ENCODE results near the gene ZBTB16. TPM values are rescaled to one million over a fixed set of nuclear protein-coding genes. Genes with fewer than 3 reads are reported as not detected.

Gene ZBTB16
- polyA plus RNA-seq, 1 donor (not counting 4 experiments of a cell fraction or from before 2014, with no cell fraction given): 0.18 TPM

GRCh38 chr11:114155116-114155515 is 95.6 kb downstream of the ZBTB16 start:
- H3K4me1 ChIP-seq (ENCODE audit: control insufficient read depth, extremely low read depth, insufficient read depth, low read length): peaks cover 19% of the 10 kb centered on the region
- no peak overlapping the region for H2AFZ ChIP-seq (ENCODE audit: control insufficient read depth, low read length)
- H3K4me3 ChIP-seq (ENCODE audit: control insufficient read depth in 2 of 3, extremely low read depth in 1 of 3, insufficient read depth in 2 of 3, low read depth in 1 of 3, low read length in 3 of 3): no peak overlapping the region
- H3K9me3 ChIP-seq (ENCODE audit: control insufficient read depth, low read depth, low read length): no peaks in the 10 kb centered on the region
- no peaks in the 10 kb centered on the region for H3K36me3 ChIP-seq (ENCODE audit: control insufficient read depth in 2 of 2, extremely low read depth in 1 of 2, insufficient read depth in 2 of 2, low read length in 2 of 2)
- DNase-seq (ENCODE audit: low read depth, low spot score) (no peak), FAIRE-seq (no peak)
- no peak overlapping the region for H3K27ac ChIP-seq (ENCODE audit: control insufficient read depth, insufficient read depth, low read length)
- TF ChIP-seq CTCF (optimal IDR thresholded peaks at IDR 0.05 in 1 of 3, IDR thresholded peaks at IDR 0.05 in 1 of 3, conservative IDR thresholded peaks at IDR 0.05 in 1 of 3; ENCODE audit: extremely low read depth in 1 of 3, insufficient read depth in 2 of 3, low read length in 3 of 3): no peak
- no peaks in the 10 kb centered on the region for H3K79me2 ChIP-seq (ENCODE audit: control insufficient read depth, insufficient read depth, low read length)
- H3K4me2 ChIP-seq (ENCODE audit: control insufficient read depth, extremely low read depth, insufficient read depth, low read depth, low read length): no peak overlapping the region
- H4K20me1 ChIP-seq (ENCODE audit: control insufficient read depth, extremely low read depth, insufficient read depth, low read length): no peaks in the 10 kb centered on the region
- dilution Hi-C loops (cut with MboI; ENCODE audit: extremely low pct_ligation_motif_present, low sequenced_read_pairs): no loop called here
- no peaks in the 10 kb centered on the region for H3K9me1 ChIP-seq (ENCODE audit: control insufficient read depth, extremely low read depth, insufficient read depth, low read length)
- peaks cover 50% of the 10 kb centered on the region for H3K27me3 ChIP-seq (ENCODE audit: control insufficient read depth, extremely low read depth, insufficient read depth, low read length)
- no peak overlapping the region for H3K9ac ChIP-seq (ENCODE audit: control insufficient read depth, extremely low read depth, insufficient read depth, low read length)

GRCh38 chr11:114156131-114156581 is 96.6 kb downstream of the ZBTB16 start:
- no peak overlapping the region for H3K4me2 ChIP-seq (ENCODE audit: control insufficient read depth, extremely low read depth, insufficient read depth, low read depth, low read length)
- H3K27me3 ChIP-seq (ENCODE audit: control insufficient read depth, extremely low read depth, insufficient read depth, low read length): peaks cover 49% of the 10 kb centered on the region
- H2AFZ ChIP-seq (ENCODE audit: control insufficient read depth, low read length): no peak overlapping the region
- dilution Hi-C loops (cut with MboI; ENCODE audit: extremely low pct_ligation_motif_present, low sequenced_read_pairs): no loop called here
- no peak overlapping the region for H3K27ac ChIP-seq (ENCODE audit: control insufficient read depth, insufficient read depth, low read length)
- H3K79me2 ChIP-seq (ENCODE audit: control insufficient read depth, insufficient read depth, low read length): no peaks in the 10 kb centered on the region
- H3K9me1 ChIP-seq (ENCODE audit: control insufficient read depth, extremely low read depth, insufficient read depth, low read length): no peaks in the 10 kb centered on the region
- H3K36me3 ChIP-seq (ENCODE audit: control insufficient read depth in 2 of 2, extremely low read depth in 1 of 2, insufficient read depth in 2 of 2, low read length in 2 of 2): no peaks in the 10 kb centered on the region
- H3K9ac ChIP-seq (ENCODE audit: control insufficient read depth, extremely low read depth, insufficient read depth, low read length): no peak overlapping the region
- DNase-seq (ENCODE audit: low read depth, low spot score): no peak
- no peaks in the 10 kb centered on the region for H4K20me1 ChIP-seq (ENCODE audit: control insufficient read depth, extremely low read depth, insufficient read depth, low read length)
- no peak for FAIRE-seq
- H3K4me1 ChIP-seq (ENCODE audit: control insufficient read depth, extremely low read depth, insufficient read depth, low read length): peaks cover 30% of the 10 kb centered on the region
- TF ChIP-seq EZH2 (IDR thresholded peaks at IDR 0.05; ENCODE audit: low read length): no peak
- no peak for TF ChIP-seq CTCF (optimal IDR thresholded peaks at IDR 0.05 in 1 of 3, IDR thresholded peaks at IDR 0.05 in 1 of 3, conservative IDR thresholded peaks at IDR 0.05 in 1 of 3; ENCODE audit: extremely low read depth in 1 of 3, insufficient read depth in 2 of 3, low read length in 3 of 3)
- H3K9me3 ChIP-seq (ENCODE audit: control insufficient read depth, low read depth, low read length): no peaks in the 10 kb centered on the region
- no peak overlapping the region for H3K4me3 ChIP-seq (ENCODE audit: control insufficient read depth in 2 of 3, extremely low read depth in 1 of 3, insufficient read depth in 2 of 3, low read depth in 1 of 3, low read length in 3 of 3)
